Loucy (cell line): ENCODE results near the gene RUVBL2.

Source experiments
- H2AFZ ChIP-seq: fragments of 200-600 bp; sonication (generic); 2 replicates; pipeline ENCODE4 v1.6.0; 2016; ENCODE audit warnings: antibody characterized with exemption, mild to moderate bottlenecking, low read length, moderate library complexity
- H3F3A ChIP-seq: fragments of 200-600 bp; 2 replicates; pipeline ENCODE4 v1.6.0; 2016; ENCODE audit warnings: antibody characterized with exemption, low read depth, mild to moderate bottlenecking
- H3K27me3 ChIP-seq: fragments of 200-600 bp; sonication (generic); 2 replicates; pipeline ENCODE4 v1.6.1; 2014; ENCODE audit warnings: low read length, mild to moderate bottlenecking; ENCODE audit not compliant: insufficient read depth, poor library complexity, severe bottlenecking
- H3K36me3 ChIP-seq: fragments of 200-600 bp; sonication (generic); 2 replicates; pipeline ENCODE4 v1.6.1; 2016; ENCODE audit warnings: low read length; ENCODE audit not compliant: insufficient read depth
- H3K4me1 ChIP-seq: fragments of 200-600 bp; sonication (generic); 2 replicates; pipeline ENCODE4 v1.5.1; 2014; ENCODE audit warnings: low read length, mild to moderate bottlenecking; ENCODE audit not compliant: insufficient read depth, poor library complexity, severe bottlenecking
- H3K4me2 ChIP-seq: fragments of 200-600 bp; sonication (generic); 2 replicates; pipeline ENCODE4 v1.6.0; 2014; ENCODE audit warnings: antibody characterized with exemption, low read length, low read depth, mild to moderate bottlenecking; ENCODE audit not compliant: poor library complexity, severe bottlenecking
- H3K4me3 ChIP-seq: fragments of 200-600 bp; sonication (generic); 2 replicates; pipeline ENCODE4 v1.5.1; 2014; ENCODE audit warnings: low read length, mild to moderate bottlenecking, mixed read lengths; ENCODE audit not compliant: poor library complexity, severe bottlenecking
- H3K79me2 ChIP-seq: fragments of 200-600 bp; sonication (generic); 2 replicates; pipeline ENCODE4 v1.6.1; 2014; ENCODE audit warnings: low read length; ENCODE audit not compliant: insufficient read depth
- H3K9ac ChIP-seq: fragments of 200-600 bp; sonication (generic); 2 replicates; pipeline ENCODE4 v1.6.0; 2014; ENCODE audit warnings: mild to moderate bottlenecking, low read depth, low read length, moderate library complexity; ENCODE audit not compliant: poor library complexity, severe bottlenecking
- H3K9me2 ChIP-seq: fragments of 200-600 bp; sonication (generic); replicated peaks from 2 replicates; pipeline ENCODE4 v1.6.1; 2016; ENCODE audit warnings: low read depth, low read length, mixed read lengths
- H3K9me3 ChIP-seq: fragments of 200-600 bp; sonication (generic); 2 replicates; pipeline ENCODE4 v1.6.1; 2014; ENCODE audit warnings: mild to moderate bottlenecking, antibody characterized with exemption, low read length, low read depth; ENCODE audit not compliant: insufficient read depth
- H4K20me1 ChIP-seq: fragments of 200-600 bp; sonication (generic); 2 replicates; pipeline ENCODE4 v1.6.0; 2014; ENCODE audit warnings: antibody characterized with exemption, low read length, mild to moderate bottlenecking; ENCODE audit not compliant: insufficient read depth, poor library complexity, severe bottlenecking
- EZH2phosphoT487 ChIP-seq: fragments of 200-600 bp; IDR thresholded peaks from 2 replicates; pipeline ENCODE4 v1.6.1; 2018; ENCODE audit warnings: antibody characterized with exemption, mild to moderate bottlenecking, moderate library complexity, borderline replicate concordance
- TF ChIP-seq, protein P1 (sequence below): fragments of 200-600 bp; sonication (generic); conservative IDR thresholded peaks from 2 replicates; pipeline ENCODE4 v1.5.1; 2014; ENCODE audit warnings: mild to moderate bottlenecking, antibody characterized with exemption, low read length

The RUVBL2 gene

DNA sequence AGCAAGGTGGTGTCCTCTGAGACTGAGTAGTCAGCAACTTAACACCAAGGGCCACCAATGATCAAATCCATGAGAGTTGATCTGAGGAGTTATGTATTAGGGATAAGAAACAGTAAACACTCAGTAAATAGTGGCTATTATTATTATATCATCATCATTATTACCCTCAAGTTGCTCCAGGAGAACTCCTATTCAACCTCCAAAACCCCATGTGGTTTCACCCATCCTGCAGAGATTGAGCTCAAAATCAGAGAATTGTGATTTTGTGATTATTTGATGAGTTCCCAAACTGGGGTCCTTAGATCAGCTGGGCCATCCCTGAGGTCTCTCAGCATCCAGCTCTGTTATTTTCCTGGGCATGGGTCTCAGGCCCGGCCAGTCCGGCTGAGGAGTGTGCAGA lies 67.3 kb downstream of the RUVBL2 start:
- H3K9ac ChIP-seq = no peak overlapping the region
- no peaks in the 10 kb centered on the region for H3K9me3 ChIP-seq
- no peaks in the 10 kb centered on the region for H3K36me3 ChIP-seq
- H2AFZ ChIP-seq = no peak overlapping the region
- no peaks in the 10 kb centered on the region for H3K27me3 ChIP-seq
- no peak overlapping the region for H3K4me2 ChIP-seq
- H3K9me2 ChIP-seq = no peaks in the 10 kb centered on the region
- no peaks in the 10 kb centered on the region for H3F3A ChIP-seq
- TF ChIP-seq, protein P1, sequence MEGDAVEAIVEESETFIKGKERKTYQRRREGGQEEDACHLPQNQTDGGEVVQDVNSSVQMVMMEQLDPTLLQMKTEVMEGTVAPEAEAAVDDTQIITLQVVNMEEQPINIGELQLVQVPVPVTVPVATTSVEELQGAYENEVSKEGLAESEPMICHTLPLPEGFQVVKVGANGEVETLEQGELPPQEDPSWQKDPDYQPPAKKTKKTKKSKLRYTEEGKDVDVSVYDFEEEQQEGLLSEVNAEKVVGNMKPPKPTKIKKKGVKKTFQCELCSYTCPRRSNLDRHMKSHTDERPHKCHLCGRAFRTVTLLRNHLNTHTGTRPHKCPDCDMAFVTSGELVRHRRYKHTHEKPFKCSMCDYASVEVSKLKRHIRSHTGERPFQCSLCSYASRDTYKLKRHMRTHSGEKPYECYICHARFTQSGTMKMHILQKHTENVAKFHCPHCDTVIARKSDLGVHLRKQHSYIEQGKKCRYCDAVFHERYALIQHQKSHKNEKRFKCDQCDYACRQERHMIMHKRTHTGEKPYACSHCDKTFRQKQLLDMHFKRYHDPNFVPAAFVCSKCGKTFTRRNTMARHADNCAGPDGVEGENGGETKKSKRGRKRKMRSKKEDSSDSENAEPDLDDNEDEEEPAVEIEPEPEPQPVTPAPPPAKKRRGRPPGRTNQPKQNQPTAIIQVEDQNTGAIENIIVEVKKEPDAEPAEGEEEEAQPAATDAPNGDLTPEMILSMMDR = no peak
- TF ChIP-seq EZH2phosphoT487 = no peak
- H4K20me1 ChIP-seq = no peaks in the 10 kb centered on the region
- no peaks in the 10 kb centered on the region for H3K79me2 ChIP-seq
- H3K4me3 ChIP-seq = no peak overlapping the region
- H3K4me1 ChIP-seq = no peaks in the 10 kb centered on the region

DNA sequence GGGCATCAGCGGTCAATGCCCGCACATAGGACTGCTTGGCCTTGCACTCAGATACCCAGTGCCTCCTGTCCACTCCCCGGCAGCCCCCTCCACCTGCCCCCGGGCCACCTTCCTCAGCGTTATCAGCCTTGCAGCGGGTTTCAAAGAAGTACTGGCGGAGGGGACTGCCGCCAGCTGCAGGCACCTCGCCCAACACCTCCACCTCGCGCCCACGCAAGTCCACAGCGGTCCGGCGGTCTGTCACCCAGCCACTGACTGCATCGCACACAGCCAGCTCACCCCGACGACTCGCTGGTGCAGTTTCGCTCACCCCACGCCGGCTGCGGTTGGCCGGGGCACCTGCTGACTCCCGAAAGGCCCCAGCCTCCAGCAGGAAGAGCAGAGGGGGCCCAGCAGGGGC lies 67.8 kb downstream of the RUVBL2 start:
- Histone ChIP-seq H2AFZ (no peak overlapping the region), H3K36me3 (no peaks in the 10 kb centered on the region), H3K4me1 (no peaks in the 10 kb centered on the region), H3F3A (no peaks in the 10 kb centered on the region), H3K79me2 (no peaks in the 10 kb centered on the region), H3K9me2 (no peaks in the 10 kb centered on the region), H3K4me3 (no peak overlapping the region), H3K27me3 (no peaks in the 10 kb centered on the region), H3K4me2 (no peak overlapping the region), H3K9me3 (no peaks in the 10 kb centered on the region), H4K20me1 (no peaks in the 10 kb centered on the region), H3K9ac (no peak overlapping the region)
- TF ChIP-seq, protein P1 = no peak
- TF ChIP-seq EZH2phosphoT487 = no peak

DNA sequence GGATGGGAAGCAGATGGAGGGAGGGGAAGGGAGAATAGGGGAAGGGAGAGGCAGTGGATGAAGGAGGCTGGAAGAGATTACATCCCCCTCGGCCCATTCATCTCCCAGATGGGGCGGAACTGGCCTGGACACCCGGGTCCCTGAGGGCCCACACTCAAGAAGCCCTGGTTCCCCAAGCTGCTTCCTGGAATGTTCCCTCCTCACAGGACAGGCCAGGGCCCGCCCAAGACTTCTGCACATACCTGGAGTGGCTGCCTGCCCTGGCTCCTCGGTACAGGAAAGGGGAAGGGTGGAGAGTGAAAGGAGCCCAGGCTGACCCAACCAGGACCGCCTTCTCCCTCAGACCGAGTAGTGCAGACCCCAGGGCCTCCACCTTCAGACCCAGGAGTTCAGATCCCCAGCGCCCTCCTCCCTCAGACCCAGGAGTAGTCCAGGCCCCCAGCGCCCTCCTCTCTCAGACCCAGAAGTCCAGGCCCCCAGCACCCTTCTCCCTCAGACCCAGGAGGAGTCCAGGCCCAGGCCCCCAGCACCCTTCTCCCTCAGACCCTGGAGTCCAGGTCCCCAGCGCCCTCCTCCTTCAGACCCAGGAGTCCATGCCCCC lies 70.4 kb downstream of the RUVBL2 start:
- Histone ChIP-seq H3K9me3 (no peaks in the 10 kb centered on the region), H3K9ac (no peak overlapping the region), H2AFZ (no peak overlapping the region), H3K4me1 (no peaks in the 10 kb centered on the region), H3K79me2 (no peaks in the 10 kb centered on the region), H3F3A (no peaks in the 10 kb centered on the region), H3K4me3 (no peak overlapping the region), H3K36me3 (no peaks in the 10 kb centered on the region), H3K4me2 (peak overlapping the region; percentile 16), H4K20me1 (no peaks in the 10 kb centered on the region), H3K27me3 (no peaks in the 10 kb centered on the region), H3K9me2 (no peaks in the 10 kb centered on the region)
- TF ChIP-seq, protein P1 = no peak
- TF ChIP-seq EZH2phosphoT487 = no peak
